Breast epithelium (tissue), 4 donors: ENCODE results near the gene USP24. TPM values are rescaled to one million over a fixed set of nuclear protein-coding genes. Genes with fewer than 3 reads are reported as not detected.

Source experiments
- DNase-seq, 2 donors: peaks; one replicate each; pipeline ENCODE4 v3.0.0-alpha.2; 2019; ENCODE audit warnings: low spot score in 2 of 2
- H3K27ac ChIP-seq, 2 donors: fragments of 200-600 bp; sonication (generic) in 1 of 2; one replicate each; pipeline ENCODE4 v1.5.1; 2016 to 2019; ENCODE audit warnings: mild to moderate bottlenecking in 1 of 2
- H3K27me3 ChIP-seq, 2 donors: fragments of 200-600 bp; sonication (generic) in 1 of 2; one replicate each; pipeline versions ENCODE4 v1.5.1 to v1.6.0; 2017 to 2019; ENCODE audit warnings: control low read depth in 1 of 2, mild to moderate bottlenecking in 1 of 2
- H3K36me3 ChIP-seq: fragments of 200-600 bp; one replicate; pipeline ENCODE4 v1.5.1; 2019
- H3K4me1 ChIP-seq, 2 donors: fragments of 200-600 bp; sonication (generic); one replicate each; pipeline ENCODE4 v1.5.1; 2016 to 2019; ENCODE audit warnings: control low read depth in 1 of 2
- H3K4me3 ChIP-seq, 3 donors: fragments of 200-600 bp; sonication (generic); 1 replicate in 2 of 3; 2 replicates in 1 of 3; pipeline ENCODE4 v1.5.1; 2016 to 2019; ENCODE audit warnings: mild to moderate bottlenecking in 3 of 3, moderate library complexity in 2 of 3
- H3K9me3 ChIP-seq, 2 donors: fragments of 200-600 bp; sonication (generic) in 1 of 2; one replicate each; pipeline ENCODE4 v1.5.1; 2016 to 2019; ENCODE audit warnings: control low read depth in 1 of 2
- POLR2A ChIP-seq: fragments of 450-650 bp; IDR thresholded peaks from one replicate; pipeline ENCODE4 v1.6.1; 2016; ENCODE audit warnings: antibody characterized with exemption, mild to moderate bottlenecking, moderate library complexity
- POLR2AphosphoS5 ChIP-seq, 3 donors: sonication (generic); formaldehyde crosslinking; IDR thresholded peaks; one replicate each; pipeline ENCODE4 v1.6.1; 2017; ENCODE audit warnings: antibody characterized with exemption in 3 of 3
- intact Hi-C: fragments of 100-400 bp; cut with DNase I; formaldehyde crosslinking; loops from one replicate; pipeline ENCODE4 v1.15.1; 2023; ENCODE audit warnings: low total_unique reads
- total RNA-seq, 3 donors: library from RNA; depleted of rRNA; stranded (reverse); fragments of >200 nt; gene quantifications; one replicate each; pipeline ENCODE4 v1.1.0, GENCODE V29; 2016
- TF ChIP-seq, protein P1 (sequence below), 3 donors: fragments of 450-650 bp; IDR thresholded peaks; one replicate each; pipeline ENCODE4 v1.5.1; 2016 to 2017; ENCODE audit warnings: antibody characterized with exemption in 3 of 3, mild to moderate bottlenecking in 3 of 3, moderate library complexity in 3 of 3

The USP24 gene
- total RNA-seq, 3 donors from 2014 or later, result 51.5 to 103 (median 77.3) TPM

- DNase-seq, result no peak
- Histone ChIP-seq H3K27me3 (no peaks in the 10 kb centered on the region), H3K27ac (no peak overlapping the region), H3K4me3 (no peak overlapping the region), H3K36me3 (no peaks in the 10 kb centered on the region), H3K9me3 (no peaks in the 10 kb centered on the region), H3K4me1 (peaks cover 0 to 7% of the 10 kb centered on the region in 2 donors)
- TF ChIP-seq, protein P1, sequence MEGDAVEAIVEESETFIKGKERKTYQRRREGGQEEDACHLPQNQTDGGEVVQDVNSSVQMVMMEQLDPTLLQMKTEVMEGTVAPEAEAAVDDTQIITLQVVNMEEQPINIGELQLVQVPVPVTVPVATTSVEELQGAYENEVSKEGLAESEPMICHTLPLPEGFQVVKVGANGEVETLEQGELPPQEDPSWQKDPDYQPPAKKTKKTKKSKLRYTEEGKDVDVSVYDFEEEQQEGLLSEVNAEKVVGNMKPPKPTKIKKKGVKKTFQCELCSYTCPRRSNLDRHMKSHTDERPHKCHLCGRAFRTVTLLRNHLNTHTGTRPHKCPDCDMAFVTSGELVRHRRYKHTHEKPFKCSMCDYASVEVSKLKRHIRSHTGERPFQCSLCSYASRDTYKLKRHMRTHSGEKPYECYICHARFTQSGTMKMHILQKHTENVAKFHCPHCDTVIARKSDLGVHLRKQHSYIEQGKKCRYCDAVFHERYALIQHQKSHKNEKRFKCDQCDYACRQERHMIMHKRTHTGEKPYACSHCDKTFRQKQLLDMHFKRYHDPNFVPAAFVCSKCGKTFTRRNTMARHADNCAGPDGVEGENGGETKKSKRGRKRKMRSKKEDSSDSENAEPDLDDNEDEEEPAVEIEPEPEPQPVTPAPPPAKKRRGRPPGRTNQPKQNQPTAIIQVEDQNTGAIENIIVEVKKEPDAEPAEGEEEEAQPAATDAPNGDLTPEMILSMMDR (IDR thresholded peaks at IDR 0.05), result no peak
- TF ChIP-seq POLR2A (no peak), POLR2AphosphoS5 (IDR thresholded peaks at IDR 0.05) (no peak)
- intact Hi-C loops, result no loop called here
Measured at GRCh38 chr1:55252942-55253589, 37.9 kb upstream of the USP24 start.

DNA sequence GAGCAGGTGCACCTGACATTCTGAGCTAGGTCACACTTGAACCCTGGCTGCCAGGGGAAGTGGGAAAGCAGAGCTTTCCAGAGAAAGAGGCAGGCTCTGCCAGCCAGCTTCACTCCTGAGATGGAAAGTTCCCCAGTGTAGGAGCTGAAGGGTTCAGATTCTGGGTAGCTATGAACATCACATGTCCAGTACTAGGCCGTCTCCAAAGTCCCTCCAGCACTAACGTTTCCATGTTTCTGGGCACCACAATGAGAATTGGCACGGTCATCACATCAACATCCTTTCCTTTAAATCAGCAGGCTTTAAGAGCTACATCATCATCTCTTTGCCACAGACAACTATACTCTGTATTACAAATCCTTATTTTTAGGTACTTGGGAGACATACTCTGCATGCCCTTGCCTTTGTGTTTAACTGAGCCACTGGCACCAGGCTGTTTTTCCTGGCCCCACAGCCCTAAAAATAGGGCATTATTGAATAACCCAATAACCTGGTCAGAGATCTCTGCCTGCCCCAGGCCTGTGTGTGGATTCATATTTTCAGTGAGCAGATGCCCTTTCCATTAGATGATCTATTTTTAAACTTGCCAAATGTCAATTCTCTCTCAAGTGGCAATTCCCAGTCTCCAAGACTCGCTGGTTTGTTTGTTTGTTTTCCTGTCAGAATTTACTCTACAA lies 35.4 kb upstream of the USP24 start:
- Histone ChIP-seq H3K4me1 (peaks cover 0 to 7% of the 10 kb centered on the region in 2 donors), H3K4me3 (no peak overlapping the region), H3K9me3 (no peaks in the 10 kb centered on the region), H3K27ac (no peak overlapping the region), H3K36me3 (no peaks in the 10 kb centered on the region), H3K27me3 (no peaks in the 10 kb centered on the region)
- DNase-seq, result no peak
- intact Hi-C loops, result no loop called here
- no peak for TF ChIP-seq POLR2AphosphoS5 (IDR thresholded peaks at IDR 0.05)
- TF ChIP-seq POLR2A, result no peak
- TF ChIP-seq, protein P1 (IDR thresholded peaks at IDR 0.05), result no peak

- DNase-seq, result no peak
- TF ChIP-seq POLR2A (no peak), POLR2AphosphoS5 (IDR thresholded peaks at IDR 0.05) (no peak)
- TF ChIP-seq, protein P1 (IDR thresholded peaks at IDR 0.05), result no peak
- intact Hi-C loops, result no loop called here
- no peaks in the 10 kb centered on the region for H3K27me3 ChIP-seq
- no peaks in the 10 kb centered on the region for H3K36me3 ChIP-seq
- no peak overlapping the region for H3K27ac ChIP-seq
- H3K4me3 ChIP-seq, result no peak overlapping the region
- peaks cover 0 to 7% of the 10 kb centered on the region in 2 donors for H3K4me1 ChIP-seq
- no peaks in the 10 kb centered on the region for H3K9me3 ChIP-seq
Measured at GRCh38 chr1:55249646-55250398, 34.7 kb upstream of the USP24 start.

DNA sequence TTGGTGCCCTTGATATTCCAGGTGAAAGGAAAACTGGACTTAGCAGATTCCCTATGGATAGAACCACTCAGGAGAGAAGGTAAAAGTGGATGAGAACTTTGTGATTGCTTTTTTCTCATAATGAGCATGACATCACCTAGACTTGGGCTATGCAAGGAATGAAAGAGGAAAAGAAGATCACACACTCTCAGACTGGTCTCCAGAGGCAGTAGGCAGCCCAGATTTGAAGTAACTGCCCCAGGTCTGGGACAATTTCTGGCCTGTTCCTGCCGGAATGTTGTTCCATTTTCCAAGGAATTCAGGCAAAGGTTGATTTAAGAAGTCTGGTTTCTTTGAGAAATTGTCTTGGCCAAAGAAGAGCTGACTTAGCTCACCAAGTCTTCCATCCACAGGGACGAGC lies 31.7 kb upstream of the USP24 start:
- Histone ChIP-seq H3K27me3 (no peaks in the 10 kb centered on the region), H3K36me3 (no peaks in the 10 kb centered on the region), H3K4me3 (no peak overlapping the region), H3K4me1 (no peaks in the 10 kb centered on the region), H3K27ac (no peak overlapping the region), H3K9me3 (no peaks in the 10 kb centered on the region)
- intact Hi-C loops, result no loop called here
- TF ChIP-seq POLR2AphosphoS5 (IDR thresholded peaks at IDR 0.05), result no peak
- TF ChIP-seq, protein P1 (IDR thresholded peaks at IDR 0.05), result no peak
- TF ChIP-seq POLR2A, result no peak
- no peak for DNase-seq

- Histone ChIP-seq H3K4me3 (no peak overlapping the region), H3K27me3 (no peaks in the 10 kb centered on the region), H3K27ac (no peak overlapping the region), H3K9me3 (no peaks in the 10 kb centered on the region), H3K4me1 (no peaks in the 10 kb centered on the region), H3K36me3 (no peaks in the 10 kb centered on the region)
- DNase-seq, result no peak
- intact Hi-C loops, result no loop called here
- no peak for TF ChIP-seq POLR2A
Measured at GRCh38 chr1:55246331-55246730, 31.2 kb upstream of the USP24 start.
